ENCODE measurements around the gene BPGM.
A peak's percentile ranks its signal among the peaks of the same experiment; 100 is the strongest.

Gene BPGM

GRCh38 chr7:134630893-134631292, 15.8 kb upstream of the BPGM start:
- H3K4me1 ChIP-seq (ENCODE audit: control insufficient read depth, insufficient read depth, low read length, poor library complexity, severe bottlenecking), result no peaks in the 10 kb centered on the region
- H3K4me3 ChIP-seq (ENCODE audit: insufficient read depth, low read depth, low read length, poor library complexity, severe bottlenecking), result no peak overlapping the region
- no peak overlapping the region for H3K27ac ChIP-seq (ENCODE audit: insufficient read depth, low read length, poor library complexity, severe bottlenecking)
- no peaks in the 10 kb centered on the region for H3K9me3 ChIP-seq (ENCODE audit: control insufficient read depth, low read length)
- H3K36me3 ChIP-seq (ENCODE audit: control insufficient read depth, insufficient read depth, low read length), result no peaks in the 10 kb centered on the region
- H3K27me3 ChIP-seq (replicated peaks; ENCODE audit: control insufficient read depth, insufficient read depth, low read length, poor library complexity, severe bottlenecking), result peaks cover 8% of the 10 kb centered on the region
- no peak for DNase-seq

GRCh38 chr7:134632052-134632451, 14.6 kb upstream of the BPGM start:
- Histone ChIP-seq H3K27ac (ENCODE audit: insufficient read depth, low read length, poor library complexity, severe bottlenecking) (no peak overlapping the region), H3K36me3 (ENCODE audit: control insufficient read depth, insufficient read depth, low read length) (no peaks in the 10 kb centered on the region), H3K9me3 (ENCODE audit: control insufficient read depth, low read length) (no peaks in the 10 kb centered on the region), H3K4me3 (ENCODE audit: insufficient read depth, low read depth, low read length, poor library complexity, severe bottlenecking) (no peak overlapping the region), H3K4me1 (ENCODE audit: control insufficient read depth, insufficient read depth, low read length, poor library complexity, severe bottlenecking) (no peaks in the 10 kb centered on the region), H3K27me3 (replicated peaks; ENCODE audit: control insufficient read depth, insufficient read depth, low read length, poor library complexity, severe bottlenecking) (peaks cover 8% of the 10 kb centered on the region)
- no peak for DNase-seq

DNA sequence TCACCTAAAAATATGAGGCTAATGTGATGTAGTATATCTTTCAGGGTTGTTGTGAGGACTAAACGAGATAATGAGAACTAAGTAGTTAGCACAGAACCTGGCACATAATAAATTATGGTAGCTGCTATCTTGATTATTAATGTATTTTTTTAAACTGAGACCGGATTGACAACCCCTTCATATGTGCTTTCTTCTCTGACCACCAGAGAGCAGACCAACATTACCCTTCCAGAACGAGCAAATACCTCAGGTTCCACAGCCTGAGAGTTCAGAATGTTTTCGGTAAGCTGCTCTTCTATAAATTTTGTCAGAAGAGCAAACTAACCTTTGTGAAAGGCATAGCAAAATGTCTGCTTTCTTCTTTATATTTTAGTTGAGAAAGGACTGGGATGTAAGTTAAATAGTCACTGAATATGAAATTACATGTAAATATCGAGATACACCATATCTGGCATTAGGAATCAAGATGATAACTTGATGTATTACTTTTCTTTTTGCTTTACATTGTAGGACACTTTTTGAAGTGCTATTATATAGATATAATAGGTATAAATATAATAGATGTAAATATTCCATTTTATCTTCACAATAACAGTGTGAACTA, 13.6 kb upstream of the BPGM start:
- Histone ChIP-seq H3K4me1 (ENCODE audit: control insufficient read depth, insufficient read depth, low read length, poor library complexity, severe bottlenecking) (peaks cover 3% of the 10 kb centered on the region), H3K36me3 (ENCODE audit: control insufficient read depth, insufficient read depth, low read length) (no peaks in the 10 kb centered on the region), H3K9me3 (ENCODE audit: control insufficient read depth, low read length) (no peaks in the 10 kb centered on the region), H3K27me3 (replicated peaks; ENCODE audit: control insufficient read depth, insufficient read depth, low read length, poor library complexity, severe bottlenecking) (peaks cover 8% of the 10 kb centered on the region), H3K4me3 (ENCODE audit: insufficient read depth, low read depth, low read length, poor library complexity, severe bottlenecking) (no peak overlapping the region), H3K27ac (ENCODE audit: insufficient read depth, low read length, poor library complexity, severe bottlenecking) (no peak overlapping the region)
- DNase-seq, result peak in 1 of 3 donors; percentile 14

GRCh38 chr7:134636008-134636449, 10.6 kb upstream of the BPGM start:
- DNase-seq, result no peak
- Histone ChIP-seq H3K27me3 (replicated peaks; ENCODE audit: control insufficient read depth, insufficient read depth, low read length, poor library complexity, severe bottlenecking) (no peaks in the 10 kb centered on the region), H3K36me3 (ENCODE audit: control insufficient read depth, insufficient read depth, low read length) (no peaks in the 10 kb centered on the region), H3K4me1 (ENCODE audit: control insufficient read depth, insufficient read depth, low read length, poor library complexity, severe bottlenecking) (peaks cover 3% of the 10 kb centered on the region), H3K4me3 (ENCODE audit: insufficient read depth, low read depth, low read length, poor library complexity, severe bottlenecking) (no peak overlapping the region), H3K9me3 (ENCODE audit: control insufficient read depth, low read length) (no peaks in the 10 kb centered on the region), H3K27ac (ENCODE audit: insufficient read depth, low read length, poor library complexity, severe bottlenecking) (no peak overlapping the region)

- H3K9me3 ChIP-seq (ENCODE audit: control insufficient read depth, low read length), result no peaks in the 10 kb centered on the region
- H3K36me3 ChIP-seq (ENCODE audit: control insufficient read depth, insufficient read depth, low read length), result no peaks in the 10 kb centered on the region
- no peak for DNase-seq
- H3K4me3 ChIP-seq (ENCODE audit: insufficient read depth, low read depth, low read length, poor library complexity, severe bottlenecking), result no peak overlapping the region
- H3K4me1 ChIP-seq (ENCODE audit: control insufficient read depth, insufficient read depth, low read length, poor library complexity, severe bottlenecking), result peaks cover 3% of the 10 kb centered on the region
- H3K27me3 ChIP-seq (replicated peaks; ENCODE audit: control insufficient read depth, insufficient read depth, low read length, poor library complexity, severe bottlenecking), result no peaks in the 10 kb centered on the region
- no peak overlapping the region for H3K27ac ChIP-seq (ENCODE audit: insufficient read depth, low read length, poor library complexity, severe bottlenecking)
Measured at GRCh38 chr7:134637441-134637840, 9.2 kb upstream of the BPGM start.

DNA sequence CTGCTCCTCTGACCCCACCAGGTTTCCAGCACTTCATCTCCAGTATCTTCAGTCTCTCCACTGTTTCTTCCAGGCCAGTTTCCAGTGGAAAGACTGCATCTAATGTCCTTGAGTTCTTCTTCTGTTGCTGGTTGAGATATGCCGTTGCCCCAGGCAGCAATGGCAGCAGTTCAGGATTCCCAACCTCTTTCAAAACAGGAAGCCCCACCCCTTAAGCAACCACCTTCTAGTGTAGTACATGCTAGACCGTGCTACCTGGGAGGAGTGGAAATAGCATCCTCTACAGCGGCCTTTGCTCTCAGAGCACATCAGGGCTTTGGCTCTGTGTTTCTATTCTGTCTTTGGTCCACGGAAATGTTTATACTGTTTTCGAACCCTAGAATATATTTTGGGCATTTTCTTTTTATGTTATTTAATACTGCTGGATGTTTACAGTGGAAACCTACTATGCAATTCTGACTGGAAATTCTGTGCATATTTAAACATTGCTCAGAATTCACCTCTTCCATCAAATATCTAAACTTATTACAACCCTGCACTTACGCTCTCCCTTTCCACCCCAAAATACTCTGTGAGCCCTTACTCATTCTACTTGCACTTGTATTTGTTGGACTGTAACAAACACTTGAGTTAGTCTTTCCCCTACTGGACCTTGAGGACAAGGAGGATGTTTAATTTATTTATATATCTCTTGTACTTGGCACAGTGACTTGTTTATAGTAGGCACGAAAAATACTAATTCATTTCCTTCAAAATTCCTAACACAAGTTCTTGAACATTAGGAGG, 8.5 kb upstream of the BPGM start:
- DNase-seq, result no peak
- no peak overlapping the region for H3K27ac ChIP-seq (ENCODE audit: insufficient read depth, low read length, poor library complexity, severe bottlenecking)

DNA sequence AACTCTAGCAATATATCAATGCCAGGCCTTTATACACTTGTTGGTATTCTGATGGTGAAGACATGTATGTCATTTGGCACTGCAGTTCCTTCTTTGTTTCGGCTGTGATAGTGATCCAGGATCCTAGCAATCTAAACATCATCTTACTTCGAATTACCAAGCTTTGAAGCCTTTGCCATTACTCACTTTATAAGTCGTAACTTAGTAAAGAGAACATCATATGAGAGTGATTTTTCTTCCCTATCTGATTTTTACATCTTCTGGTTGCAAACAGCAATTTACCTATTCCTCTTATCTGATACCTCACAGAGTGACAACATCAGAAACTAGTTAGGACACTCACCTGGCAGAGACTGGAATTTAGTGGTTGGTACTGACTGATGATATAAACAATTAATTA, 7.6 kb upstream of the BPGM start:
- DNase-seq, result no peak
- no peaks in the 10 kb centered on the region for H3K27me3 ChIP-seq (replicated peaks; ENCODE audit: control insufficient read depth, insufficient read depth, low read length, poor library complexity, severe bottlenecking)
- H3K36me3 ChIP-seq (ENCODE audit: control insufficient read depth, insufficient read depth, low read length), result no peaks in the 10 kb centered on the region
- no peaks in the 10 kb centered on the region for H3K9me3 ChIP-seq (ENCODE audit: control insufficient read depth, low read length)
- no peak overlapping the region for H3K4me3 ChIP-seq (ENCODE audit: insufficient read depth, low read depth, low read length, poor library complexity, severe bottlenecking)
- H3K27ac ChIP-seq (ENCODE audit: insufficient read depth, low read length, poor library complexity, severe bottlenecking), result no peak overlapping the region
- H3K4me1 ChIP-seq (ENCODE audit: control insufficient read depth, insufficient read depth, low read length, poor library complexity, severe bottlenecking), result peaks cover 3% of the 10 kb centered on the region

More for the DNA sequence above, 8.5 kb upstream of the BPGM start:
- no peak overlapping the region for H3K4me3 ChIP-seq (ENCODE audit: insufficient read depth, low read depth, low read length, poor library complexity, severe bottlenecking)
- no peaks in the 10 kb centered on the region for H3K27me3 ChIP-seq (replicated peaks; ENCODE audit: control insufficient read depth, insufficient read depth, low read length, poor library complexity, severe bottlenecking)
- H3K9me3 ChIP-seq (ENCODE audit: control insufficient read depth, low read length), result no peaks in the 10 kb centered on the region
- no peaks in the 10 kb centered on the region for H3K36me3 ChIP-seq (ENCODE audit: control insufficient read depth, insufficient read depth, low read length)
- peaks cover 3% of the 10 kb centered on the region for H3K4me1 ChIP-seq (ENCODE audit: control insufficient read depth, insufficient read depth, low read length, poor library complexity, severe bottlenecking)

- no peak for DNase-seq
- Histone ChIP-seq H3K4me1 (ENCODE audit: control insufficient read depth, insufficient read depth, low read length, poor library complexity, severe bottlenecking) (peaks cover 3% of the 10 kb centered on the region), H3K36me3 (ENCODE audit: control insufficient read depth, insufficient read depth, low read length) (no peaks in the 10 kb centered on the region), H3K27ac (ENCODE audit: insufficient read depth, low read length, poor library complexity, severe bottlenecking) (no peak overlapping the region), H3K9me3 (ENCODE audit: control insufficient read depth, low read length) (no peaks in the 10 kb centered on the region), H3K4me3 (ENCODE audit: insufficient read depth, low read depth, low read length, poor library complexity, severe bottlenecking) (no peak overlapping the region), H3K27me3 (replicated peaks; ENCODE audit: control insufficient read depth, insufficient read depth, low read length, poor library complexity, severe bottlenecking) (no peaks in the 10 kb centered on the region)
Measured at GRCh38 chr7:134639683-134640279, 6.9 kb upstream of the BPGM start.

GRCh38 chr7:134640842-134641715, 5.6 kb upstream of the BPGM start:
- Histone ChIP-seq H3K9me3 (ENCODE audit: control insufficient read depth, low read length) (no peaks in the 10 kb centered on the region), H3K27me3 (replicated peaks; ENCODE audit: control insufficient read depth, insufficient read depth, low read length, poor library complexity, severe bottlenecking) (no peaks in the 10 kb centered on the region), H3K4me3 (ENCODE audit: insufficient read depth, low read depth, low read length, poor library complexity, severe bottlenecking) (no peak overlapping the region), H3K27ac (ENCODE audit: insufficient read depth, low read length, poor library complexity, severe bottlenecking) (no peak overlapping the region), H3K36me3 (ENCODE audit: control insufficient read depth, insufficient read depth, low read length) (no peaks in the 10 kb centered on the region), H3K4me1 (ENCODE audit: control insufficient read depth, insufficient read depth, low read length, poor library complexity, severe bottlenecking) (peaks cover 14% of the 10 kb centered on the region)
- DNase-seq, result no peak
